A549 (cell line): ENCODE results near the gene LRRC63.

Experiments used
- CEBPB ChIP-seq, 2 experiments: fragments of >200 bp in 1 of 2; sonication (Bioruptor Twin) in 1 of 2; formaldehyde crosslinking in 1 of 2; IDR thresholded peaks; 2 replicates each; pipeline ENCODE4 v1.6.1; 2012 to 2016
- MAZ ChIP-seq: fragments of 150-350 bp; IDR thresholded peaks from 2 replicates; pipeline ENCODE4 v1.6.1; 2014; ENCODE audit warnings: antibody characterized with exemption, low read depth, low read length, borderline replicate concordance
- POLR2A ChIP-seq: IDR thresholded peaks from 2 replicates; pipeline ENCODE4 v1.6.1; 2012; ENCODE audit warnings: mild to moderate bottlenecking, low read length
- POLR2AphosphoS2 ChIP-seq: conservative IDR thresholded peaks from 2 replicates; pipeline ENCODE4 v1.6.1; 2012; ENCODE audit warnings: low read length, improper control_type of control experiment, inconsistent platforms
- RAD21 ChIP-seq, 2 experiments: fragments of >200 bp in 1 of 2; sonication (Bioruptor Twin) in 1 of 2; formaldehyde crosslinking in 1 of 2; IDR thresholded peaks in 1 of 2; conservative IDR thresholded peaks in 1 of 2; 2 replicates in 1 of 2; 3 replicates in 1 of 2; pipeline ENCODE4 v1.6.1; 2012 to 2018; ENCODE audit warnings: inconsistent platforms in 1 of 2
- RCOR1 ChIP-seq: fragments of 150-350 bp; IDR thresholded peaks from 2 replicates; pipeline ENCODE4 v1.6.1; 2014; ENCODE audit warnings: antibody characterized with exemption, low read length, low read depth
- TF ChIP-seq, protein P1 (sequence below): fragments of >200 bp; sonication (Bioruptor Twin); formaldehyde crosslinking; IDR thresholded peaks from 3 replicates; pipeline ENCODE4 v1.5.1; 2016
- TF ChIP-seq, protein P2 (sequence below): IDR thresholded peaks from 2 replicates; pipeline ENCODE4 v1.6.1; 2012
- TF ChIP-seq, protein P3 (sequence below): fragments of 200-600 bp; sonication (generic); IDR thresholded peaks from 2 replicates; pipeline ENCODE4 v1.6.1; 2016; ENCODE audit warnings: antibody characterized with exemption, mild to moderate bottlenecking, moderate library complexity

GRCh38 chr13:46278474-46278873 lies 66.7 kb downstream of the LRRC63 start:
- TF ChIP-seq RAD21 (conservative IDR thresholded peaks at IDR 0.05 in 1 of 2, IDR thresholded peaks at IDR 0.05 in 1 of 2) (no peak), RCOR1 (no peak), POLR2AphosphoS2 (no peak), MAZ (no peak), CEBPB (IDR thresholded peaks at IDR 0.05) (no peak), POLR2A (no peak)
- TF ChIP-seq, protein P1, sequence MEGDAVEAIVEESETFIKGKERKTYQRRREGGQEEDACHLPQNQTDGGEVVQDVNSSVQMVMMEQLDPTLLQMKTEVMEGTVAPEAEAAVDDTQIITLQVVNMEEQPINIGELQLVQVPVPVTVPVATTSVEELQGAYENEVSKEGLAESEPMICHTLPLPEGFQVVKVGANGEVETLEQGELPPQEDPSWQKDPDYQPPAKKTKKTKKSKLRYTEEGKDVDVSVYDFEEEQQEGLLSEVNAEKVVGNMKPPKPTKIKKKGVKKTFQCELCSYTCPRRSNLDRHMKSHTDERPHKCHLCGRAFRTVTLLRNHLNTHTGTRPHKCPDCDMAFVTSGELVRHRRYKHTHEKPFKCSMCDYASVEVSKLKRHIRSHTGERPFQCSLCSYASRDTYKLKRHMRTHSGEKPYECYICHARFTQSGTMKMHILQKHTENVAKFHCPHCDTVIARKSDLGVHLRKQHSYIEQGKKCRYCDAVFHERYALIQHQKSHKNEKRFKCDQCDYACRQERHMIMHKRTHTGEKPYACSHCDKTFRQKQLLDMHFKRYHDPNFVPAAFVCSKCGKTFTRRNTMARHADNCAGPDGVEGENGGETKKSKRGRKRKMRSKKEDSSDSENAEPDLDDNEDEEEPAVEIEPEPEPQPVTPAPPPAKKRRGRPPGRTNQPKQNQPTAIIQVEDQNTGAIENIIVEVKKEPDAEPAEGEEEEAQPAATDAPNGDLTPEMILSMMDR: no peak
- TF ChIP-seq, protein P2, sequence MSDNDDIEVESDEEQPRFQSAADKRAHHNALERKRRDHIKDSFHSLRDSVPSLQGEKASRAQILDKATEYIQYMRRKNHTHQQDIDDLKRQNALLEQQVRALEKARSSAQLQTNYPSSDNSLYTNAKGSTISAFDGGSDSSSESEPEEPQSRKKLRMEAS: no peak
- TF ChIP-seq, protein P3, sequence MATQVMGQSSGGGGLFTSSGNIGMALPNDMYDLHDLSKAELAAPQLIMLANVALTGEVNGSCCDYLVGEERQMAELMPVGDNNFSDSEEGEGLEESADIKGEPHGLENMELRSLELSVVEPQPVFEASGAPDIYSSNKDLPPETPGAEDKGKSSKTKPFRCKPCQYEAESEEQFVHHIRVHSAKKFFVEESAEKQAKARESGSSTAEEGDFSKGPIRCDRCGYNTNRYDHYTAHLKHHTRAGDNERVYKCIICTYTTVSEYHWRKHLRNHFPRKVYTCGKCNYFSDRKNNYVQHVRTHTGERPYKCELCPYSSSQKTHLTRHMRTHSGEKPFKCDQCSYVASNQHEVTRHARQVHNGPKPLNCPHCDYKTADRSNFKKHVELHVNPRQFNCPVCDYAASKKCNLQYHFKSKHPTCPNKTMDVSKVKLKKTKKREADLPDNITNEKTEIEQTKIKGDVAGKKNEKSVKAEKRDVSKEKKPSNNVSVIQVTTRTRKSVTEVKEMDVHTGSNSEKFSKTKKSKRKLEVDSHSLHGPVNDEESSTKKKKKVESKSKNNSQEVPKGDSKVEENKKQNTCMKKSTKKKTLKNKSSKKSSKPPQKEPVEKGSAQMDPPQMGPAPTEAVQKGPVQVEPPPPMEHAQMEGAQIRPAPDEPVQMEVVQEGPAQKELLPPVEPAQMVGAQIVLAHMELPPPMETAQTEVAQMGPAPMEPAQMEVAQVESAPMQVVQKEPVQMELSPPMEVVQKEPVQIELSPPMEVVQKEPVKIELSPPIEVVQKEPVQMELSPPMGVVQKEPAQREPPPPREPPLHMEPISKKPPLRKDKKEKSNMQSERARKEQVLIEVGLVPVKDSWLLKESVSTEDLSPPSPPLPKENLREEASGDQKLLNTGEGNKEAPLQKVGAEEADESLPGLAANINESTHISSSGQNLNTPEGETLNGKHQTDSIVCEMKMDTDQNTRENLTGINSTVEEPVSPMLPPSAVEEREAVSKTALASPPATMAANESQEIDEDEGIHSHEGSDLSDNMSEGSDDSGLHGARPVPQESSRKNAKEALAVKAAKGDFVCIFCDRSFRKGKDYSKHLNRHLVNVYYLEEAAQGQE: no peak
